ENCODE measurements around the gene A4GALT.
"Not testable (repeated sequence)": the region's sequence is repeated elsewhere in the genome, so short reads cannot be mapped to it uniquely, and the experiment has no call there.

A4GALT gene

DNA sequence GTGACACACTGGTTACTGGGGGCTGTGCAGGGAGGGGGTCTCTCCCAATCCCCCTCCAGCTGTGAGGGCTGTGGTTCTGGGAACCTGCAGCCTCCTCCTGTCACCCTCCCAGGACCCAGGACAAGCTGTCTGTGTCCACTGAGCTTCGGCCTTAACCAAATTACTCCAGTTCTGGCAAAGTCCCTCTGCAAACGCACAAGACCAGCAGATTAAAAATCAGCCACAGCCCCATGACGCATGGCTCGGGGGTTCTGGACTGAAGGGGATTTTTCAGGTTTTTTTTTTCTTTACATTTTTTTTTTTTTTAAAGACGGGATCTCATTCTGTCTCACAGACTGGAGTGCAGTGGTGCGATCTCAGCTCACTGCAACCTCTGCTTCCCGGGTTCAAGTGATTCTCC, 32.2 kb upstream of the A4GALT start:
- TF ChIP-seq EZH2phosphoT487 (IDR thresholded peaks at IDR 0.05; ENCODE audit: borderline replicate concordance) = no peak
- TF ChIP-seq, protein P1, sequence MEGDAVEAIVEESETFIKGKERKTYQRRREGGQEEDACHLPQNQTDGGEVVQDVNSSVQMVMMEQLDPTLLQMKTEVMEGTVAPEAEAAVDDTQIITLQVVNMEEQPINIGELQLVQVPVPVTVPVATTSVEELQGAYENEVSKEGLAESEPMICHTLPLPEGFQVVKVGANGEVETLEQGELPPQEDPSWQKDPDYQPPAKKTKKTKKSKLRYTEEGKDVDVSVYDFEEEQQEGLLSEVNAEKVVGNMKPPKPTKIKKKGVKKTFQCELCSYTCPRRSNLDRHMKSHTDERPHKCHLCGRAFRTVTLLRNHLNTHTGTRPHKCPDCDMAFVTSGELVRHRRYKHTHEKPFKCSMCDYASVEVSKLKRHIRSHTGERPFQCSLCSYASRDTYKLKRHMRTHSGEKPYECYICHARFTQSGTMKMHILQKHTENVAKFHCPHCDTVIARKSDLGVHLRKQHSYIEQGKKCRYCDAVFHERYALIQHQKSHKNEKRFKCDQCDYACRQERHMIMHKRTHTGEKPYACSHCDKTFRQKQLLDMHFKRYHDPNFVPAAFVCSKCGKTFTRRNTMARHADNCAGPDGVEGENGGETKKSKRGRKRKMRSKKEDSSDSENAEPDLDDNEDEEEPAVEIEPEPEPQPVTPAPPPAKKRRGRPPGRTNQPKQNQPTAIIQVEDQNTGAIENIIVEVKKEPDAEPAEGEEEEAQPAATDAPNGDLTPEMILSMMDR (conservative IDR thresholded peaks at IDR 0.05; ENCODE audit: low read length) = no peak
- no peaks in the 10 kb centered on the region for H3K9me2 ChIP-seq (replicated peaks; ENCODE audit: low read depth, low read length)
- H3K36me3 ChIP-seq (ENCODE audit: insufficient read depth, low read length) = no peaks in the 10 kb centered on the region
- no peaks in the 10 kb centered on the region for H3K9me3 ChIP-seq (ENCODE audit: insufficient read depth, low read depth, low read length)
- no peaks in the 10 kb centered on the region for H4K20me1 ChIP-seq (ENCODE audit: insufficient read depth, low read length, poor library complexity, severe bottlenecking)
- H3F3A ChIP-seq (ENCODE audit: low read depth) = no peaks in the 10 kb centered on the region
- no peak overlapping the region for H3K9ac ChIP-seq (ENCODE audit: low read depth, low read length, poor library complexity, severe bottlenecking)
- H3K4me2 ChIP-seq (ENCODE audit: low read depth, low read length, poor library complexity, severe bottlenecking) = no peak overlapping the region
- no peaks in the 10 kb centered on the region for H3K79me2 ChIP-seq (ENCODE audit: insufficient read depth, low read length)
- no peak overlapping the region for H2AFZ ChIP-seq (ENCODE audit: low read length)
- no peak overlapping the region for H3K4me3 ChIP-seq (ENCODE audit: low read length, poor library complexity, severe bottlenecking)
- no peaks in the 10 kb centered on the region for H3K4me1 ChIP-seq (ENCODE audit: insufficient read depth, low read length, poor library complexity, severe bottlenecking)
- H3K27me3 ChIP-seq (ENCODE audit: insufficient read depth, low read length, poor library complexity, severe bottlenecking) = no peaks in the 10 kb centered on the region

GRCh38 chr22:42752230-42752746, 31.6 kb upstream of the A4GALT start:
- H3K79me2 ChIP-seq (ENCODE audit: insufficient read depth, low read length) = no peaks in the 10 kb centered on the region
- no peaks in the 10 kb centered on the region for H3K9me3 ChIP-seq (ENCODE audit: insufficient read depth, low read depth, low read length)
- no peaks in the 10 kb centered on the region for H3F3A ChIP-seq (ENCODE audit: low read depth)
- no peaks in the 10 kb centered on the region for H3K4me1 ChIP-seq (ENCODE audit: insufficient read depth, low read length, poor library complexity, severe bottlenecking)
- H3K4me3 ChIP-seq (ENCODE audit: low read length, poor library complexity, severe bottlenecking) = no peak overlapping the region
- no peaks in the 10 kb centered on the region for H3K9me2 ChIP-seq (replicated peaks; ENCODE audit: low read depth, low read length)
- TF ChIP-seq EZH2phosphoT487 (IDR thresholded peaks at IDR 0.05; ENCODE audit: borderline replicate concordance) = no peak
- H3K36me3 ChIP-seq (ENCODE audit: insufficient read depth, low read length) = no peaks in the 10 kb centered on the region
- H3K4me2 ChIP-seq (ENCODE audit: low read depth, low read length, poor library complexity, severe bottlenecking) = no peak overlapping the region
- H4K20me1 ChIP-seq (ENCODE audit: insufficient read depth, low read length, poor library complexity, severe bottlenecking) = no peaks in the 10 kb centered on the region
- no peak overlapping the region for H3K9ac ChIP-seq (ENCODE audit: low read depth, low read length, poor library complexity, severe bottlenecking)
- H3K27me3 ChIP-seq (ENCODE audit: insufficient read depth, low read length, poor library complexity, severe bottlenecking) = no peaks in the 10 kb centered on the region
- no peak overlapping the region for H2AFZ ChIP-seq (ENCODE audit: low read length)

DNA sequence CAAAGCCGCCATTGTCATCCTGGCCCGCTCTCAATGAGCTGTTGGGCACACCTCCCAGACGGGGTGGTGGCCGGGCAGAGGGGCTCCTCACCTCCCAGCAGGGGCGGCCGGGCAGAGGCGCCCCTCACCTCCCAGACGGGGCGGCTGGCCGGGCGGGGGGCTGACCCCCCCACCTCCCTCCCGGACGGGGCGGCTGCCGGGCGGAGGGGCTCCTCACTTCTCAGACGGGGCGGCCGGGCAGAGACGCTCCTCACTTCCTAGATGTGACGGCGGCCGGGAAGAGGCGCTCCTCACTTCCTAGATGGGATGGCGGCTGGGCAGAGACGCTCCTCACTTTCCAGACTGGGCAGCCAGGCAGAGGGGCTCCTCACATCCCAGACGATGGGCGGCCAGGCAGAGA, 29.8 kb upstream of the A4GALT start:
- H3K4me1 ChIP-seq (ENCODE audit: insufficient read depth, low read length, poor library complexity, severe bottlenecking); H3K36me3 ChIP-seq (ENCODE audit: insufficient read depth, low read length); H3K4me3 ChIP-seq (ENCODE audit: low read length, poor library complexity, severe bottlenecking); H3K9ac ChIP-seq (ENCODE audit: low read depth, low read length, poor library complexity, severe bottlenecking); H3K9me3 ChIP-seq (ENCODE audit: insufficient read depth, low read depth, low read length); H3K9me2 ChIP-seq (replicated peaks; ENCODE audit: low read depth, low read length); H3K27me3 ChIP-seq (ENCODE audit: insufficient read depth, low read length, poor library complexity, severe bottlenecking); H4K20me1 ChIP-seq (ENCODE audit: insufficient read depth, low read length, poor library complexity, severe bottlenecking); H3K79me2 ChIP-seq (ENCODE audit: insufficient read depth, low read length); H2AFZ ChIP-seq (ENCODE audit: low read length); H3F3A ChIP-seq (ENCODE audit: low read depth); H3K4me2 ChIP-seq (ENCODE audit: low read depth, low read length, poor library complexity, severe bottlenecking): not testable (repeated sequence)

GRCh38 chr22:42747701-42748513, 27.2 kb upstream of the A4GALT start:
- TF ChIP-seq EZH2phosphoT487 (IDR thresholded peaks at IDR 0.05; ENCODE audit: borderline replicate concordance) = no peak
- TF ChIP-seq, protein P1 (conservative IDR thresholded peaks at IDR 0.05; ENCODE audit: low read length) = no peak
- no peaks in the 10 kb centered on the region for H3K9me3 ChIP-seq (ENCODE audit: insufficient read depth, low read depth, low read length)
- H3K4me1 ChIP-seq (ENCODE audit: insufficient read depth, low read length, poor library complexity, severe bottlenecking) = no peaks in the 10 kb centered on the region
- no peaks in the 10 kb centered on the region for H3F3A ChIP-seq (ENCODE audit: low read depth)
- H3K4me3 ChIP-seq (ENCODE audit: low read length, poor library complexity, severe bottlenecking) = no peak overlapping the region
- H3K27me3 ChIP-seq (ENCODE audit: insufficient read depth, low read length, poor library complexity, severe bottlenecking) = no peaks in the 10 kb centered on the region
- no peak overlapping the region for H3K9ac ChIP-seq (ENCODE audit: low read depth, low read length, poor library complexity, severe bottlenecking)
- H4K20me1 ChIP-seq (ENCODE audit: insufficient read depth, low read length, poor library complexity, severe bottlenecking) = no peaks in the 10 kb centered on the region
- H3K4me2 ChIP-seq (ENCODE audit: low read depth, low read length, poor library complexity, severe bottlenecking) = no peak overlapping the region
- no peak overlapping the region for H2AFZ ChIP-seq (ENCODE audit: low read length)
- H3K36me3 ChIP-seq (ENCODE audit: insufficient read depth, low read length) = no peaks in the 10 kb centered on the region
- no peaks in the 10 kb centered on the region for H3K9me2 ChIP-seq (replicated peaks; ENCODE audit: low read depth, low read length)
- H3K79me2 ChIP-seq (ENCODE audit: insufficient read depth, low read length) = no peaks in the 10 kb centered on the region

All from Loucy (cell line).